RWPE1 (cell line): ENCODE measurements around the gene PLXNB1.

Source experiments
- CTCF ChIA-PET: fragments of 350-600 bp; sonication (Branson Sonifier 250); formaldehyde crosslinking; extraction: SDS; loops from one replicate; lab custom pipeline; 2021; lab: Yijun Ruan, JAX
- POLR2A ChIA-PET: fragments of 400-600 bp; formaldehyde crosslinking; extraction: SDS; loops from one replicate; lab custom pipeline; 2020; ENCODE audit warnings: antibody characterized with exemption; ENCODE audit not compliant: low non-redundant PET; lab: Yijun Ruan, JAX
- DNase-seq: peaks from one replicate; pipeline ENCODE4 v3.0.0; 2012; ENCODE audit warnings: low spot score
- H3K27ac ChIP-seq: fragments of 450-650 bp; 2 replicates; pipeline ENCODE4 v1.5.1; 2017
- TF ChIP-seq, protein P1 (sequence below): fragments of 450-650 bp; conservative IDR thresholded peaks from 2 replicates; pipeline ENCODE4 v1.5.1; 2017; ENCODE audit warnings: low read depth, mild to moderate bottlenecking

Gene PLXNB1

DNA sequence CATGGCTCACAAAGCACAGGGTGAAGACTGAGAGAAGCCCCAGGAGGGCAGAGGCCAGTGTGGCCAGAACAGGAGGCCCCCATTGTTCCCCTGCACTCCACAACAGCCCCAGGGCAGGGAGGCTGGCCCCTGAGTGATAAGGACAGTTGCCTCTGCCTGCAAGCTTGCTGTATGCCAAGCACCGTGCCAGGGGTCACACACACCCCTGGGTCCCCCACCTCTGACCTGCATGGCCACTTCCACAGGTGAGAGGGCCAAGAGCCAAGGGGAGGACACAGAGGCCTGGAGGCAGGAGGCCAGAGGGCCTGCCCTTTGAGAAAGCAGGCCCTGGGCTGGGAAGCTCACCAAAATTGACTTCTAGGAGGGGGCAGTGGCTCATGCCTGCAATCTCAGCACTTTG, 40.4 kb upstream of the PLXNB1 start:
- ChIA-PET POLR2A (interaction anchor here (1.1 to 1.3 kb wide), 2 partner anchors 24 to 35 kb away, joined by 3 to 4 read pairs; partner anchors contain the start of gene ATRIP), CTCF (interaction anchor here (0.6 kb wide), 1 partner anchor 101 kb away, joined by 3 read pairs; no protein-coding TSS in a partner anchor)
- peak overlapping the region; percentile 100 for H3K27ac ChIP-seq
- TF ChIP-seq, protein P1, sequence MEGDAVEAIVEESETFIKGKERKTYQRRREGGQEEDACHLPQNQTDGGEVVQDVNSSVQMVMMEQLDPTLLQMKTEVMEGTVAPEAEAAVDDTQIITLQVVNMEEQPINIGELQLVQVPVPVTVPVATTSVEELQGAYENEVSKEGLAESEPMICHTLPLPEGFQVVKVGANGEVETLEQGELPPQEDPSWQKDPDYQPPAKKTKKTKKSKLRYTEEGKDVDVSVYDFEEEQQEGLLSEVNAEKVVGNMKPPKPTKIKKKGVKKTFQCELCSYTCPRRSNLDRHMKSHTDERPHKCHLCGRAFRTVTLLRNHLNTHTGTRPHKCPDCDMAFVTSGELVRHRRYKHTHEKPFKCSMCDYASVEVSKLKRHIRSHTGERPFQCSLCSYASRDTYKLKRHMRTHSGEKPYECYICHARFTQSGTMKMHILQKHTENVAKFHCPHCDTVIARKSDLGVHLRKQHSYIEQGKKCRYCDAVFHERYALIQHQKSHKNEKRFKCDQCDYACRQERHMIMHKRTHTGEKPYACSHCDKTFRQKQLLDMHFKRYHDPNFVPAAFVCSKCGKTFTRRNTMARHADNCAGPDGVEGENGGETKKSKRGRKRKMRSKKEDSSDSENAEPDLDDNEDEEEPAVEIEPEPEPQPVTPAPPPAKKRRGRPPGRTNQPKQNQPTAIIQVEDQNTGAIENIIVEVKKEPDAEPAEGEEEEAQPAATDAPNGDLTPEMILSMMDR: no peak
- no peak for DNase-seq

DNA sequence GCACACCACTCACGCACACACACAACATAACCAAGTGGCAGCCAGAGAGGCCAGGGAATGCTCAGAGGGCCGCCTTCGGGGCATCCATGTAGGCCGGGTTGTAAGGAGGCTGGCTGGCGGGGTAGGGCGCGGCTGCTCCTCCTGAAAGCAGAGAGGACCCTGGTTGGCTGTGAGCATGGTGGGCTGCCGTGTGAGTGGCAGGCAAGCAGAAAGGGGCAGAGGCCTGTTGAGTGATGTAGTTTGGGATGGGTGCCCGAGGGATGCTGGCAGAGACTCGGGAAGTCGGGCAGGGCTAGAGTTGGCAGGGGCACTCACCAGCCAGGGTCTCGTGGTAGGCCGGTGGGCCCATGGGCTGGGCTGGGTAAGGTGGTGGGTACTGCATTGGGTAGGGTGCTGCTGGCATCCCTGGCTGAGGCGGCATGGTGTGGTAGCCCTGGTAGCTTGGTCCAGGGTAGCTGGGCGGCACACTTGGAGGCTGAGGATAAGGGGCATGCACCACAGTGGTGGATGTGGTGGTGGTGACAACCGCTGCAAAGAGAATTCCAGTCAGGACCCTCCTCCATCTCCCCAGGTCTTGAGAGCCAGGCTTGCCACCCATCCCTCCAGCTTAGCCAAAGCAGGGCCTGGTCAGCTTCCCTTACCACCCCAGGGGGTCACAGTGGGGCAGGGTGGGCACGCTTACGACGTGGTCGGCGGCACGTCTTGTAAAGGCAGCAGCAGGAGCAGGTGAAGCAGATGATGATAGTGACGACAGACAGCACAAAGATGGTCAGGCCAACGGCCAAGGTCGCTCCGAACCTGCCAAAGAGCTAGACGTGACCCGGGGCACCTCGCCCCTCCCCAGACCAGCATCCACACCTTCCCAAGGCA, 39.4 kb upstream of the PLXNB1 start:
- TF ChIP-seq, protein P1: no peak
- H3K27ac ChIP-seq: peak overlapping the region; percentile 100
- ChIA-PET POLR2A (interaction anchor here (1.3 kb wide), 1 partner anchor 36 kb away, joined by 4 read pairs; no protein-coding TSS in a partner anchor), CTCF (interaction anchor here (1.0 kb wide), 1 partner anchor 38 kb away, joined by 3 read pairs; no protein-coding TSS in a partner anchor)
- no peak for DNase-seq

DNA sequence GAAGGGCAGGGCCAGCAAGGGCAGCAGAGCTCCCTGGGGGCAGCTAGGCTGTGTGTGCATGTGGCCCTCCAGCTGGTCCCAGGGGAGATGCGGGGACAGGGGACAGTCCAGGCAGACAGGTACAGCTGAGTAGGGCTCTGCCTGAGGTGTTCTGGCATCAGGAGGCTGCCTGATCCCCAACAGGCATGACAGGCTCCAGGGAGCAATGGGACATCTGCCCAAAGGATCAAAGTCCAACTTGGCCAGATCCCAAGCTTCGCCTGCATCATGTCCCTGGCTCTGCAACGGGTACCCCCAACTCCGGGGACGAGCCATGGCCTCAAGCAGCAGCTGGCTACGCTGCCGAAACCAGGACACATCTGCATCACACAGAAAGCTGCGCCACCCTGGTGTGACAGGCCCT, 38.4 kb upstream of the PLXNB1 start:
- TF ChIP-seq, protein P1: no peak
- no peak for DNase-seq
- peak overlapping the region; percentile 100 for H3K27ac ChIP-seq
- ChIA-PET CTCF (interaction anchor here (1.0 kb wide), 1 partner anchor 39 kb away, joined by 3 read pairs; no protein-coding TSS in a partner anchor), POLR2A (interaction anchor here (0.6 kb wide), 1 partner anchor 19 kb away, joined by 8 read pairs; no protein-coding TSS in a partner anchor)

DNA sequence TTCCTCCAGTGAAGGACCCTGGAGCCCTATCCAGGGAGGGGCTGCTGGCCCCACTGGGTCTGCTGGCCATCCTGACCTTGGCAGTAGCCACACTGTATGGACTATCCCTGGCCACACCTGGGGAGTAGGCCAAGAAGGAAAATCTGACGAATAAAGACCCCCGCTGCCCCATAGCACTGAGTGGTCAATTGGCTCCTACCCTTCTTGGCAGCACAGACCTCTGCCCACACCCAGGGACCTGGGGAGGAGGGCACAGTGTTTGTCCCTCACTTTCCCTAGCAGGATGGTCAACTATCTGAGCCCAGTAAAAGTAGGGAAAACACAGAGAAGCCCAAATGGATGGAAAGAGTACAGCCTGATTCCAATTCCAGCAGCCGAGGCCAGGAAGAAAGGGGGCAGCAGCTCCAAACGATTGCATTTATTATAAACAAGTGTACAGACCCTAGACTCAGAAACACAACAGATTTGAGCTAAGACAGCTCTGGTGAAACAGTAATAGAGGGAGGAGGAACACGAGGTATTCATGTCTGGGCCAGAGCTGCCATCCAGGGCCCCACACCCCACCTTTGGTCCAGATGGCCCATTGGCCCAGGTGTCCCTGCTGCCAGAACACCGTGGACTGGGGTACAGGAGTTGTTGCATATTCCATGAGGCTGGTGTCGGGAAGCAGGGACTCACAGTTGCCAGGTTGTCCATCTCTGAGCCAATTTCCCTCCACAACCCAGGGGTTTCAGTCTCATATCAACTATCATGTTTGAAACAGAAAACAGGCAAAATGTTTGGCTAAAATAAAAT, 37.8 kb upstream of the PLXNB1 start:
- CTCF ChIA-PET: interaction anchor here (1.0 kb wide), 1 partner anchor 39 kb away, joined by 3 read pairs; no protein-coding TSS in a partner anchor
- H3K27ac ChIP-seq: peak overlapping the region; percentile 100
- POLR2A ChIA-PET: interaction anchor here (0.6 kb wide), 1 partner anchor 18 kb away, joined by 8 read pairs; no protein-coding TSS in a partner anchor
- TF ChIP-seq, protein P1: no peak
- no peak for DNase-seq

DNA sequence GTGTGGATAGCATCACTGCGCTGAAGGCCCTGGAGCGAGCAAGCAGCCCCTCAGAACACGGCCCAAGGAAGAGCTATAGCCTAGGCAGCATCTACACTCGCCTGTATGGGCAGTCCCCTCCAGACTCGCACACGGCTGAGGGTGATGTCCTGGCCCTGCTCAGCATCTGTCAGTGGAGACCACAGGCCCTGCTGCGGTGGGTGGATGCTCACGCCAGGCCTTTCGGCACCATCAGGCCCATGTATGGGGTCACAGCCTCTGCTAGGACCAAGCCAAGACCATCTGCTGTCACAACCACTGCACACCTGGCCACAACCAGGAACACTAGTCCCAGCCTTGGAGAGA, 37.2 kb upstream of the PLXNB1 start:
- ChIA-PET POLR2A (interaction anchor here (0.6 kb wide), 1 partner anchor 23 kb away, joined by 4 read pairs; no protein-coding TSS in a partner anchor), CTCF (no interaction called here)
- DNase-seq: no peak
- TF ChIP-seq, protein P1: no peak
- H3K27ac ChIP-seq: peak overlapping the region; percentile 100
